ENCODE results near the gene PPP1R27.

DNA sequence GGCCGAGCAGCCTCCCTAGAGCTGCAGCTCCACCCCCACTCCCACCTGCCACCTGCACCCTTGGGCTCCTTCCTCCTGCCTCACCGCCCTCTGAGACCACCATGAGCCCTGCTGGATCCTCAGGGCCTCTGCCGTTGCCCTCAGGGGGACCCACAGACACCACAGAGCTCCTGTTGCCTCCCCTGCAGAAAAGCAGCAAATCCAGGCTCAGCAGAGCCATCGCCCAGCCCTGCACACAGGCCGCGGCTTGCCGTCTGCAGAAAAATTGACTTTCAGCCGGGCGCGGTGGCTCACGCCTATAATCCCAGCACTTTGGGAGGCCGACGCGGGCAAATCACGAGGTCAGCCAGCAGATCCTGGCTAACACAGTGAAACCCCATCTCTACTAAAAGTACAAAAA is 7.0 kb upstream of the PPP1R27 start:
- TF ChIP-seq POLR2A (IDR thresholded peaks at IDR 0.05) = no peak
- TF ChIP-seq, protein P1, sequence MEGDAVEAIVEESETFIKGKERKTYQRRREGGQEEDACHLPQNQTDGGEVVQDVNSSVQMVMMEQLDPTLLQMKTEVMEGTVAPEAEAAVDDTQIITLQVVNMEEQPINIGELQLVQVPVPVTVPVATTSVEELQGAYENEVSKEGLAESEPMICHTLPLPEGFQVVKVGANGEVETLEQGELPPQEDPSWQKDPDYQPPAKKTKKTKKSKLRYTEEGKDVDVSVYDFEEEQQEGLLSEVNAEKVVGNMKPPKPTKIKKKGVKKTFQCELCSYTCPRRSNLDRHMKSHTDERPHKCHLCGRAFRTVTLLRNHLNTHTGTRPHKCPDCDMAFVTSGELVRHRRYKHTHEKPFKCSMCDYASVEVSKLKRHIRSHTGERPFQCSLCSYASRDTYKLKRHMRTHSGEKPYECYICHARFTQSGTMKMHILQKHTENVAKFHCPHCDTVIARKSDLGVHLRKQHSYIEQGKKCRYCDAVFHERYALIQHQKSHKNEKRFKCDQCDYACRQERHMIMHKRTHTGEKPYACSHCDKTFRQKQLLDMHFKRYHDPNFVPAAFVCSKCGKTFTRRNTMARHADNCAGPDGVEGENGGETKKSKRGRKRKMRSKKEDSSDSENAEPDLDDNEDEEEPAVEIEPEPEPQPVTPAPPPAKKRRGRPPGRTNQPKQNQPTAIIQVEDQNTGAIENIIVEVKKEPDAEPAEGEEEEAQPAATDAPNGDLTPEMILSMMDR (IDR thresholded peaks at IDR 0.05) = no peak
